Measurements from ENCODE around the gene PARD3B. TPM values are rescaled to one million over a fixed set of nuclear protein-coding genes. Genes with fewer than 3 reads are reported as not detected.

Gene PARD3B
- total RNA-seq, 1 donor from 2014 or later: 10.3 TPM

GRCh38 chr2:205041472-205042130, 496.3 kb downstream of the PARD3B start:
- no peak for DNase-seq (ENCODE audit: extremely low read depth, low read depth, low spot score)

- DNase-seq (ENCODE audit: extremely low read depth, low read depth, low spot score): no peak
These were observed 498.0 kb downstream of the PARD3B start for GRCh38 chr2:205043285-205043684.

DNA sequence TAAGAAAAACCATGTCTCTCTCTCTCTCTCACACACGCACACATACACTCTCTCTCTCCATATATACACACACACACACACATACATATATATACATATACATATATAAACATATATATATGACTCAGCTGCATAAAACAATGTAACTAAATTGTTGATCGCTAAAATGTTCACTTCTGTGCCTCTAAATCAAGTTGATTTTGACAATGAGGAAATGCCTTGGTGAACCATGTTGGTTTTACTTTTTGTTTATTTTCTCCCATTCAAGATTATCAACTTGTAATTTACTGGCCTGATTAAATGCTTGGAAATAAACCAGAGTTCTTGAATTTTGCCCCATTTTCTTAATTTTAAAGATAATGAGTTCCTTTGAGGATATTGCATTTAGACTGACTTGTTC, 500.4 kb downstream of the PARD3B start:
- DNase-seq (ENCODE audit: extremely low read depth, low read depth, low spot score): no peak

GRCh38 chr2:205047273-205047839, 502.1 kb downstream of the PARD3B start:
- DNase-seq (ENCODE audit: extremely low read depth, low read depth, low spot score): no peak

DNA sequence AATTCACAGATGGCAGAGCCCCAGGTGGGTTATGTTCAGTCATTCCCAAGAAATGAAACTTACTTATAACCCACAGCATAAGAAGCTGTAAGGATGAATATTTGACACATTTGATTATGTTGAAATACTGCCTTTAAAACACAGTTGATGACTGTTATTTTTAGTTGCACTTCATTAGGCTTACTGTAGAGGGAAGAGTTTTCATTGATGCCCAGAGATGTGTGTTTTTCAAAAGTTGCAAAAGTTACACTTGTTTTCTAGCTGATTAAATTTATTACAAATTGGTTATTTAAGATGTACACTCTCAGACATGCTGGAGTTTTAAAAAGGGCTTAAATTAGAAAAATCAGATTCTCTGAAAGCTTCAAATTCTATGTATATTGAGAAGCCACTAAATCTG, 506.1 kb downstream of the PARD3B start:
- DNase-seq (ENCODE audit: extremely low read depth, low read depth, low spot score): no peak

GRCh38 chr2:205052781-205053180, 507.5 kb downstream of the PARD3B start:
- no peak for DNase-seq (ENCODE audit: extremely low read depth, low read depth, low spot score)

DNA sequence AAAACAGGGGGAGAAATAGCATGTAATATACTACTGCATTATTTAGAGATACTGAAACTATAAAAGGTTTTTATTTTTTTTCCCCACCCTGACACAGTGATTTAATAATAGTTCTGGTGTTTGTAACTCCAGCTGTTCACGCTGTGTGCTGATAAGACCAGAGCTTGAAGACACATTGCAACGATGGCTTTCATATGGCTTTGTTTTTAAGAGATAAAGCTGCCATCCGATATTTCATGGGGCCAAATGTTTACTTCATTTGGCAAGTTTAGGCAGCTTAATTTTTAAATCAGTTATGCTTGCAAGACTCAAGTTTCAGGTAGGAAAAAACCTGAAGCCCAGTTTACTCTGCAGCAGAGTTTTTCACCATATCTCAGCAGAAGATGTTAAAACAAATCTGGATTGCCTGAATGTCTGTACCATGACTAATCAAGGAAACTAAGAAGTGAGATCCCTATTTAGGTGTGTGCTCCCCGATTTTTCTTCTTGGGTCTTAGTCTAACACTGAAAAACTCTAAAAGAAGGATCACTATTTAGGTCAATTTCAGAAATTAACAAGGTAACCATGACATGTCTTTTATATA, 508.6 kb downstream of the PARD3B start:
- no peak for DNase-seq (ENCODE audit: extremely low read depth, low read depth, low spot score)

- no peak for DNase-seq (ENCODE audit: extremely low read depth, low read depth, low spot score)
These were observed 509.5 kb downstream of the PARD3B start for GRCh38 chr2:205054789-205055188.

DNA sequence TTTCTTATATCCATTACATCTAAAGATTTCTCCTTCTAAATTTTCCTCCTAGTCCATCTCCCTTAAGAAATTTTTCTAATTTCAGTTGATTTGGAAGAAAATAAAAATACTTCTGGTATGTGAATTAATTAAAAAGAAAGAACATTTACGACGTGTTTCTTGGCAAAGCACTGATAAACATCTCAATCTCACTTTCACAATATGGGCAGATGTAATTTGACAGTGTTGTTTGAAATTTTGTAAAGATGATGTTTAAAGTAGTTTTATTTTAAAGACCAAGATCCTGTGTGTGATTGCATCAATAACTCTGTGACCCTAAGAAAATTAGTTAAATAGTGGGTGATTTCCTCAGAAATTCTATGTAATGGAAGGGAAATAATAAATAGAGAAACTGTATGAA, 510.0 kb downstream of the PARD3B start:
- no peak for DNase-seq (ENCODE audit: extremely low read depth, low read depth, low spot score)

DNA sequence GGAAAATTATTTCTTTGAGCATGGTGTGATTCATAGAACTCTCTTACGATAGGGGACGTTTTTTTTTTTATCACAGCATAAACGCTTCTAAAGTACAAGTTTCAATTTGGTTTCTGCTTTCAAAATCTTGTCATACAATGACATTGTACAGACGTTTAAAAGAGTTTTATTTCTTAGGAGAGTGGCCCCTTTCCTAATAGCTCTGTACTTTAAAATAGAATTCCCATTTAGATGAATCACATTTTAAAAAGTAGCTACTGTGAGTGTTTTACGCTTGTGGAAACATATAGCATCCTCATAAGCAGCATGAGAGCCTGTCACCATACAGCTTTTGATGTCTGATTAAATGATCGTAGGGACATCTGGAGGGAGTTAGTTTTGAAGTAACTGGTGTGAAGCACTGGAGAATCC, 510.9 kb downstream of the PARD3B start:
- no peak for DNase-seq (ENCODE audit: extremely low read depth, low read depth, low spot score)

DNA sequence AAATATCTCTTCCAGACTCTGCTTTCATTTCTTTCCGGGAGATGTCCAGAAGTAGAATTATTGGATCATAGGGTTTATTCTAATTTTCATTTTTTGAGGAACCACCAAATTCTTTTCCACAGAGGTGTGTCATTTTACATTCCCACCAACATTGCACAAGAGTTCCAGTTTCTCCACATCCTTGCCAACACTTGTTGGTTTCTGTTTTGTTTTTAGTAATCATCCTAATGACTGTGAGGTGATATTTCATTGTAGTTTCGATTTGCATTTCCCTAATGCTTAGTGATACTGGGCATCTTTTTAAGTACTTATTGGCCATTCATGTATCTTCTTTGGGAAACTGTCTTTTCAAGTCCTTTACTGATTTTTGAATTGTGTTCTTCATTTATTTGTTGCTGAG, 513.1 kb downstream of the PARD3B start:
- no peak for DNase-seq (ENCODE audit: extremely low read depth, low read depth, low spot score)

- no peak for DNase-seq (ENCODE audit: extremely low read depth, low read depth, low spot score)
These were observed 515.0 kb downstream of the PARD3B start for GRCh38 chr2:205060269-205060668.

DNA sequence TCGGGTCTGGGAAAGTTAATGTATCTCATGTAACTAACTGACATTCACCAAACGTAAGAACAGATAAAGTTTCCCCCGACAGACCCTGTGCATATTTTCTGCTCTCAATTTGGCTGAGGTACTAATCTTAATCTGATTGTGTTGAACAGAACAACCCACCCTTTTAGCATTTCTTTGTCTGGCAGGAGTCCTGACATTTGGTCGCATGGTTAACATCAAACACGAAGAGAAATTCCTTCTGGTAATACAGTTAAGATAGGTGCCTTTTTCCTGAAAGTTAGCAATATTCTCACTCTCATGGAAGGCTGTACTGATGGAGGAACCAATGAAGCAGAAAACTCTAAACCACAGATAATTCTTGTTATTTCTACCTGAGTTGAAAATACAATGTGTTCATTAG, 520.8 kb downstream of the PARD3B start:
- no peak for DNase-seq (ENCODE audit: extremely low read depth, low read depth, low spot score)

GRCh38 chr2:205069928-205070327, 524.7 kb downstream of the PARD3B start:
- DNase-seq (ENCODE audit: extremely low read depth, low read depth, low spot score): no peak

GRCh38 chr2:205070889-205071288, 525.6 kb downstream of the PARD3B start:
- DNase-seq (ENCODE audit: extremely low read depth, low read depth, low spot score): no peak

GRCh38 chr2:205073433-205074020, 528.3 kb downstream of the PARD3B start:
- peak; percentile 16 for DNase-seq (ENCODE audit: extremely low read depth, low read depth, low spot score)

DNA sequence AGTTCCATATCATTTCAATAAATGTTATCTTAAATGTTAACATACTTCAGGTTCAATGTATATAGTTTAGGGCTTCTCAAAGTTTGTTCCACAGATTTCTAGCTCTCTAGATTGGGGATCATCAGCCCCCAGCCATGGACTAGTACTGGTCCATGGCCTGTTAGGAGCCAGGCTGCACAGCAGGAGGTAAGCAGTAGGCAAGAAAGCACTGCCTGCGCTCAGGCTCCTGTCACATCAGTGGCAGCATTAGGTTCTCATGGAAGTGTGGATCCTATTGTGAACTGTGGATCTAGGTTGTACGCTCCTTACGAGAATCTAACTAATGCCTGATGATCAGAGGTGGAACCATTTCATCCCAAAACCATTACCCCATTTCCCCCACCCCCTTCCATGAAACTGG, 531.1 kb downstream of the PARD3B start:
- no peak for DNase-seq (ENCODE audit: extremely low read depth, low read depth, low spot score)

DNA sequence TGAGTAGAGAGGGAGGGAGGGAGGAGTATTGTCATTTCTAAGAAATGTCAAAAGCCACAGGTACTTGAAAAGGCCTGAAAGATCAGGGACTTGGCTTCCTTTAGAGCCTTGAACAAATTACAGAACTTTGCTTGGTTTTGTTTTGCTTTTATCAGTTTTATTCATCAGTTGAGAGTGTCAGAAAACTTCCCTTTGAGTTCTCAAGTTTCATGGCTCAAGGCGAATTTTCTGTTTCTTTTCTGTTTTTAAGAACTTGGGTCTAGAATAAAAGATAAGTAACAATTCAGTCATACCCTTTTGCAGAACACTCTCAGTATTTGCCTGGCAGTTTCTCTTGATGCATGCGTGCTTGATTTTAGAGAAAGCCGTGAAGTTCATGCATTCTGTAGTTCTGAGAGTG, 531.9 kb downstream of the PARD3B start:
- no peak for DNase-seq (ENCODE audit: extremely low read depth, low read depth, low spot score)

DNA sequence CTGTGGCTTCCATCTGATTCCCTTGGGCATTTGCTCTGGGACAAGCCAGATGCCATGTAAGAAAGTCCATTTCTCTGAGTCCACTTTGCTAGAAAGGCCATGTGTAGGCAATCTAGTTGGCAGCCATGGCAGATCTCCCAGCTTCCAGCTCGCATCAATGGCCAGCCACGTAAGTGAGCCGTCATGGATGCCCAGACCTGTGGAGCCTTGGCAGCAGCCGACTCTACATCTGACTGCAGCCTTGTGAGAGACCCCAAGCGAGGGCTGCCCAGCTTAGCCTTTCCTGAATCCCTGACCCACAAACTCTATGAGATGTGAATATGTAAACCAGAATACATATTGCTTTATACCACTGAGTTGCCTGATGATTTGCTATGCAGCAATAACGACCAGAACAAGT, 533.5 kb downstream of the PARD3B start:
- DNase-seq (ENCODE audit: extremely low read depth, low read depth, low spot score): no peak

GRCh38 chr2:205079173-205079572, 533.9 kb downstream of the PARD3B start:
- DNase-seq (ENCODE audit: extremely low read depth, low read depth, low spot score): no peak

DNA sequence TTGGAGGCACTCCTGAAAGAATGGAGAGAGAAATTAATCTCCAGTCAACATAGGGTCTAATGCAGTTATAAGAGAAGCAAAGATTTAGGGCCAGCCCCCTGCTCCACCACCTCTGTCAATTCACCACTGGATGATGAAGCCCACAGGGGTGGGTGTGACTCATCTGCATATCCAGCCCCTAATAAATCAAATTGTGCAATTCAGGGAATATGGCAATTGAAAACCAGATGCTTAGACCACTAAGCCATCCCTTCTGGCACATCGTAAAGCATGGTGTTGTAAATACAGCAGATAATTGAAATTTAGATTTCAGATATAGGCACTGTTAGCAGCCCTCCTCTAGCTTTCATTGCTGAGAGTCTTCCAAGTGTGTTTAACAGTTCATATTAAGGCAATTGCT, 541.4 kb downstream of the PARD3B start:
- no peak for DNase-seq (ENCODE audit: extremely low read depth, low read depth, low spot score)

DNA sequence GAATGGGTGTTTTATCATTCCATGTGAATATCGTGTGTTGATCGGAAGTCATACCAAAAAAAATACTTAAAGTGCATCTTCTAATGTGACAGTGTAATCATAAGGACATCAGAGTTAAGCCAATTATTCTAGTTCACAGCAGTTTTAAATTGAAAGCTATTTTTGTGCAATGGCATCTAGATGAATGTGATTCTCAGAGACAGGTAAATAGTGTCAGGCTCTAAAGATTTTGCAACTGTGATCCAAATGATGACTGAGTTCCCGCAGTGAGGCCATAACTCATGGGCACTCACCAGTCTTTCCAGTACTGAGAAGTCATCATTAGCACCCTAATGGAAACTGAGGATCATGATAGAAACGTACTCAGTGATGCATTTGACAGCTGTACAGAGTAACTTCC, 542.6 kb downstream of the PARD3B start:
- no peak for DNase-seq (ENCODE audit: extremely low read depth, low read depth, low spot score)

All from glomerular endothelial cell (primary cell).